Central memory CD8-positive, alpha-beta T cell (primary cell): ENCODE measurements around the gene UBE2V1.
"Not testable (repeated sequence)": the region's sequence is repeated elsewhere in the genome, so short reads cannot be mapped to it uniquely, and the experiment has no call there.

Source experiments
- ATAC-seq: fragments of 150-1000 bp; cut with Tn5 transposase; replicated peaks from 2 replicates; pipeline ENCODE4 v1.10.0; 2022; ENCODE audit warnings: mild to moderate bottlenecking, moderate FRiP score, moderate number of reproducible peaks; ENCODE audit not compliant: poor library complexity, severe bottlenecking; ENCODE audit errors: extremely low read depth
- DNase-seq, 2 donors: peaks; one replicate each; pipeline ENCODE4 v3.0.0; 2021; ENCODE audit warnings: low spot score in 2 of 2
- H3K27ac Mint-ChIP-seq: one replicate; pipeline ENCODE4 v1.8.0; 2022; ENCODE audit warnings: low read depth, mild to moderate bottlenecking, moderate library complexity, mixed read lengths
- H3K27me3 Mint-ChIP-seq: one replicate; pipeline ENCODE4 v1.8.0; 2022; ENCODE audit warnings: mixed read lengths
- H3K36me3 Mint-ChIP-seq: one replicate; pipeline ENCODE4 v1.8.0; 2022; ENCODE audit warnings: mild to moderate bottlenecking, moderate library complexity, mixed read lengths; ENCODE audit not compliant: insufficient read depth
- H3K4me1 Mint-ChIP-seq: one replicate; pipeline ENCODE4 v1.8.0; 2022; ENCODE audit warnings: mixed read lengths
- H3K4me3 Mint-ChIP-seq: one replicate; pipeline ENCODE4 v1.8.0; 2022; ENCODE audit warnings: mild to moderate bottlenecking, moderate library complexity, mixed read lengths
- H3K9me3 Mint-ChIP-seq: one replicate; pipeline ENCODE4 v1.8.0; 2022; ENCODE audit warnings: mixed read lengths

Gene UBE2V1

GRCh38 chr20:50095476-50096078 lies 17.4 kb downstream of the UBE2V1 start:
- no peak for DNase-seq
- Mint-ChIP-seq H3K36me3 (peaks cover 46% of the 10 kb centered on the region), H3K4me3 (no peak overlapping the region), H3K27ac (peak overlapping the region; percentile 51), H3K27me3 (no peaks in the 10 kb centered on the region), H3K4me1 (peaks cover 42% of the 10 kb centered on the region), H3K9me3 (no peaks in the 10 kb centered on the region)
- ATAC-seq, result no peak

GRCh38 chr20:50094522-50094921 lies 18.4 kb downstream of the UBE2V1 start:
- H3K9me3 Mint-ChIP-seq, result no peaks in the 10 kb centered on the region
- no peak overlapping the region for H3K27ac Mint-ChIP-seq
- DNase-seq, result no peak
- peaks cover 56% of the 10 kb centered on the region for H3K36me3 Mint-ChIP-seq
- no peaks in the 10 kb centered on the region for H3K27me3 Mint-ChIP-seq
- H3K4me1 Mint-ChIP-seq, result peaks cover 48% of the 10 kb centered on the region
- no peak for ATAC-seq
- no peak overlapping the region for H3K4me3 Mint-ChIP-seq

- DNase-seq, result no peak
- peaks cover 46% of the 10 kb centered on the region for H3K4me1 Mint-ChIP-seq
- H3K9me3 Mint-ChIP-seq, result no peaks in the 10 kb centered on the region
- H3K27ac Mint-ChIP-seq, result no peak overlapping the region
- no peaks in the 10 kb centered on the region for H3K27me3 Mint-ChIP-seq
- ATAC-seq, result no peak
- H3K36me3 Mint-ChIP-seq, result peaks cover 58% of the 10 kb centered on the region
- no peak overlapping the region for H3K4me3 Mint-ChIP-seq
These were observed 19.7 kb downstream of the UBE2V1 start for GRCh38 chr20:50093240-50093639.

GRCh38 chr20:50092436-50092835 lies 20.5 kb downstream of the UBE2V1 start:
- H3K4me1 Mint-ChIP-seq, result peaks cover 38% of the 10 kb centered on the region
- H3K9me3 Mint-ChIP-seq, result no peaks in the 10 kb centered on the region
- H3K4me3 Mint-ChIP-seq, result no peak overlapping the region
- ATAC-seq (no peak), DNase-seq (no peak)
- H3K27ac Mint-ChIP-seq, result no peak overlapping the region
- H3K27me3 Mint-ChIP-seq, result no peaks in the 10 kb centered on the region
- peaks cover 60% of the 10 kb centered on the region for H3K36me3 Mint-ChIP-seq

DNA sequence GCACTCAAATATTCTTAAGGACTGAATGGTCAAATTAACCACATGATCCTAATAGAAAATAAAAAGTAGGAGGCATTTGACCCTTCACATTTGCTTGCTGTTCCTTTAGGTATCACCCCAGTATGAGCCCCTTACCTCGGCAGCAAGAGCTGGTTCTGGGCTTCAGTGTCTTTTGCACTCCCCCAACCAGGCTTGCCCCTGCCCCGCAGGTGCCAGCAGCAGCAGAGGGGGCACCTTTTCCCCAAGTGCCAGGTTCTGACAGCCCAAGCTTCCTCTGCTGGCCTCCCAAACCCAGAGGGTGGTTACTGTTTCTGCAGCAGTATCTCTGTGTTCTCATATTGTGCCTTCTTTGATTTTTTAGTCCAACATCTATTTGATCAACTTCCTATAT lies 23.2 kb downstream of the UBE2V1 start:
- Mint-ChIP-seq H3K4me3 (no peak overlapping the region), H3K4me1 (peaks cover 45% of the 10 kb centered on the region), H3K36me3 (peaks cover 43% of the 10 kb centered on the region), H3K9me3 (no peaks in the 10 kb centered on the region), H3K27ac (peak overlapping the region; percentile 30), H3K27me3 (no peaks in the 10 kb centered on the region)
- DNase-seq, result no peak
- ATAC-seq, result no peak

- ATAC-seq (no peak), DNase-seq (no peak)
- Mint-ChIP-seq H3K27ac (no peak overlapping the region), H3K9me3 (no peaks in the 10 kb centered on the region), H3K36me3 (peaks cover 40% of the 10 kb centered on the region), H3K4me1 (peaks cover 45% of the 10 kb centered on the region), H3K4me3 (no peak overlapping the region), H3K27me3 (no peaks in the 10 kb centered on the region)
These were observed 23.7 kb downstream of the UBE2V1 start for GRCh38 chr20:50089140-50089786.

- Mint-ChIP-seq H3K27me3 (no peaks in the 10 kb centered on the region), H3K27ac (no peak overlapping the region), H3K36me3 (peaks cover 33% of the 10 kb centered on the region), H3K4me3 (no peak overlapping the region), H3K4me1 (peaks cover 41% of the 10 kb centered on the region), H3K9me3 (no peaks in the 10 kb centered on the region)
- ATAC-seq (no peak), DNase-seq (no peak)
These were observed 24.9 kb downstream of the UBE2V1 start for GRCh38 chr20:50088022-50088421.

GRCh38 chr20:50085481-50086365 lies 27.2 kb downstream of the UBE2V1 start:
- Mint-ChIP-seq H3K27me3 (no peaks in the 10 kb centered on the region), H3K9me3 (no peaks in the 10 kb centered on the region), H3K4me3 (peak overlapping the region; percentile 71), H3K36me3 (peaks cover 26% of the 10 kb centered on the region), H3K4me1 (peaks cover 32% of the 10 kb centered on the region), H3K27ac (peak overlapping the region; percentile 62)
- ATAC-seq (peak; percentile 75), DNase-seq (no peak)

- H3K36me3 Mint-ChIP-seq, result peaks cover 25% of the 10 kb centered on the region
- H3K9me3 Mint-ChIP-seq, result no peaks in the 10 kb centered on the region
- peaks cover 26% of the 10 kb centered on the region for H3K4me1 Mint-ChIP-seq
- no peaks in the 10 kb centered on the region for H3K27me3 Mint-ChIP-seq
- H3K4me3 Mint-ChIP-seq, result peak overlapping the region; percentile 71
- DNase-seq (no peak), ATAC-seq (no peak)
- peak overlapping the region; percentile 62 for H3K27ac Mint-ChIP-seq
These were observed 27.8 kb downstream of the UBE2V1 start for GRCh38 chr20:50085146-50085480.

- DNase-seq (no peak), ATAC-seq (no peak)
- Mint-ChIP-seq H3K4me1 (peaks cover 14% of the 10 kb centered on the region), H3K36me3 (peaks cover 15% of the 10 kb centered on the region), H3K9me3 (no peaks in the 10 kb centered on the region), H3K27me3 (no peaks in the 10 kb centered on the region), H3K4me3 (no peak overlapping the region), H3K27ac (no peak overlapping the region)
These were observed 29.9 kb downstream of the UBE2V1 start for GRCh38 chr20:50083034-50083433.

- H3K27ac Mint-ChIP-seq, H3K27me3 Mint-ChIP-seq, ATAC-seq, DNase-seq, H3K4me3 Mint-ChIP-seq, H3K9me3 Mint-ChIP-seq: not testable (repeated sequence)
- peaks cover 12% of the 10 kb centered on the region for H3K36me3 Mint-ChIP-seq
- H3K4me1 Mint-ChIP-seq, result peaks cover 15% of the 10 kb centered on the region
These were observed 30.9 kb downstream of the UBE2V1 start for GRCh38 chr20:50082056-50082455.

DNA sequence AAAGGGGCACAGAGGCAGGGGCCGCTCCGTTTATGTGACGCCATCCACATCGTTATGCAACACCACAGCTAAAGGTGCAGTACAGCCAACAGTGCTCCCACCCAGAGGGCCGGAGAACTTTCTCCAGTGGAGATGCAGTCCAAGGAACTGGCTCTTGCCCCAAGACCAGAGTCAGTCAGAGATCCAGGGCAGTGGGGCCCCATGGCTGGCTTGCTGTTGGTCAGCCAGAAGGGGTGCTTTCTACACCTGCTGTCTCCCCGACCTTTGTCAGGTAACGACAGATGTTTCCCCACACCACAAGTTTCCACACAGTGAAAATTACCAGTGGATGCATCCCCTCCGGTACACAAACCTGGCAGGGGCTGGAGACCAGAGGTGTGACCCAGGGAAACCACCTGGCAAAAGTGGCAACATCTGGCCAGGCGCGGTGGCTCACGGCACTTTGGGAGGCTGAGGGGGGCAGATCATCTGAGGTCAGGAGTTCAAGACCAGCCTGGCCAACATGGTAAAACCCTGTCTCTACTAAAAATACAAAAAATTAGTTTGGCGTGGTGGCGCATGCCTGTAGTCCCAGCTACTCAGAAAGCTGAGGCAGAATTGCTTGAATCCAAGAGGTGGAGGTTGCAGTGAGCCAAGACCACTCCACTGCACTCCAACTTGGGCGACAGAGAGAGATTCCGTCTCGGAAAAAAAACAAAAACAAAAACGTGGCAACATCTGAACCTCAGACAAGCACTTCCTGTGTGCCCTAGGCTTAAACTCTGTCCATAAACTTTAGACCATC lies 34.9 kb downstream of the UBE2V1 start:
- ATAC-seq (no peak), DNase-seq (no peak)
- no peak overlapping the region for H3K4me3 Mint-ChIP-seq
- H3K4me1 Mint-ChIP-seq, result peaks cover 9% of the 10 kb centered on the region
- H3K36me3 Mint-ChIP-seq, result peaks cover 5% of the 10 kb centered on the region
- no peak overlapping the region for H3K27ac Mint-ChIP-seq
- no peaks in the 10 kb centered on the region for H3K9me3 Mint-ChIP-seq
- no peaks in the 10 kb centered on the region for H3K27me3 Mint-ChIP-seq
